ENCODE results near the gene CAPN11.

Gene CAPN11

DNA sequence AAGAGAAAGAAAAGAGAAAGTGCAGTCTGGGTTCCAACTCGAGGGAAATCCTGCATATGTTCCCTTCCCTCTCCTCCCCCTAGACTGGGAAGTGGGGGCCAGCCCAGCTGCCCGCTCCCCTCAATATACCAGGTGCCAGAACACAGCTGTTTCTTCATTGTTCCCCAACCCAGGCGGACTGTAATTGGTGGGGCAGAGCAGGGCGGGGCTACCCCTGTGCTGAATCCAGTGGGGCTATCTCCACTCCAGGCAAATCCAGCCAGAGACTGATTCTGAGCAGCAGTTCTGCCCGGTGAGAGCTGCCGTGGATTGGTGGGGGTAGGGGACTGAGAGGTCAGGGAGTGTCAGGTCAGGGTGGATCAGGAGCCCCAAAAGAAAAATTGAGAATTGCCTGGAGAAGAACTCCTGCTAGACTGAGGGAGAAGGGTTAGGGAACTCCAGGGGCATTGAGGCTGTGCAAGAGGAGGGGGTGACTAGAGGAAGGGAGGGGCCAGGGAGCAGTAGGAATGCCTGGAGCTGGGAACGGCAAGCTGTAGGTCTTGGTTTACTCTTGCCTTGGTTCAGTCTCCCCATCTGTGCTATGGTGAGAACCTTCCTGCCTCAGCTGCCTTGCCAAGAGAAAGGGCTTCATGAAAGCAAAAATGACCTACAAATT is 58.2 kb downstream of the CAPN11 start, which contains the start of gene MYMX:
Gene MYMX (plus strand): TSS at position 250 of the 655 bp plus-strand sequence. CDS start 546 bp downstream, outside the sequence.
- no peak within 1 kb of the TSS for H3K4me3 ChIP-seq (replicated peaks; ENCODE audit: insufficient read depth, low read length)
- TF ChIP-seq POLR2AphosphoS5 (IDR thresholded peaks at IDR 0.05; ENCODE audit: low read depth) (no peak), REST (IDR thresholded peaks at IDR 0.05; ENCODE audit: insufficient replicate concordance, low read depth) (no peak), GABPA (IDR thresholded peaks at IDR 0.05; ENCODE audit: low read depth) (no peak)
- TF ChIP-seq, protein P1, sequence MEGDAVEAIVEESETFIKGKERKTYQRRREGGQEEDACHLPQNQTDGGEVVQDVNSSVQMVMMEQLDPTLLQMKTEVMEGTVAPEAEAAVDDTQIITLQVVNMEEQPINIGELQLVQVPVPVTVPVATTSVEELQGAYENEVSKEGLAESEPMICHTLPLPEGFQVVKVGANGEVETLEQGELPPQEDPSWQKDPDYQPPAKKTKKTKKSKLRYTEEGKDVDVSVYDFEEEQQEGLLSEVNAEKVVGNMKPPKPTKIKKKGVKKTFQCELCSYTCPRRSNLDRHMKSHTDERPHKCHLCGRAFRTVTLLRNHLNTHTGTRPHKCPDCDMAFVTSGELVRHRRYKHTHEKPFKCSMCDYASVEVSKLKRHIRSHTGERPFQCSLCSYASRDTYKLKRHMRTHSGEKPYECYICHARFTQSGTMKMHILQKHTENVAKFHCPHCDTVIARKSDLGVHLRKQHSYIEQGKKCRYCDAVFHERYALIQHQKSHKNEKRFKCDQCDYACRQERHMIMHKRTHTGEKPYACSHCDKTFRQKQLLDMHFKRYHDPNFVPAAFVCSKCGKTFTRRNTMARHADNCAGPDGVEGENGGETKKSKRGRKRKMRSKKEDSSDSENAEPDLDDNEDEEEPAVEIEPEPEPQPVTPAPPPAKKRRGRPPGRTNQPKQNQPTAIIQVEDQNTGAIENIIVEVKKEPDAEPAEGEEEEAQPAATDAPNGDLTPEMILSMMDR (IDR thresholded peaks at IDR 0.05; ENCODE audit: insufficient read depth, low read length) = no peak
- H3K27me3 ChIP-seq (ENCODE audit: insufficient read depth, poor library complexity, severe bottlenecking) = no peaks in the 10 kb centered on the region
- no peak within 1 kb of the TSS for H3K27ac ChIP-seq (replicated peaks)
- DNase-seq (ENCODE audit: low read depth in 1 of 2, low spot score in 1 of 2) = no peak

GRCh38 chr6:44217332-44218143 is 58.9 kb downstream of the CAPN11 start:
- TF ChIP-seq GABPA (IDR thresholded peaks at IDR 0.05; ENCODE audit: low read depth) = no peak
- TF ChIP-seq SPI1 (IDR thresholded peaks at IDR 0.05; ENCODE audit: borderline replicate concordance, low read depth) = no peak
- no peak for TF ChIP-seq REST (IDR thresholded peaks at IDR 0.05; ENCODE audit: insufficient replicate concordance, low read depth)
- TF ChIP-seq, protein P1 (IDR thresholded peaks at IDR 0.05; ENCODE audit: insufficient read depth, low read length) = no peak
- TF ChIP-seq POLR2AphosphoS5 (IDR thresholded peaks at IDR 0.05; ENCODE audit: low read depth) = no peak
- no peaks in the 10 kb centered on the region for H3K27me3 ChIP-seq (ENCODE audit: insufficient read depth, poor library complexity, severe bottlenecking)
- H3K27ac ChIP-seq (replicated peaks) = no peak overlapping the region
- no peak overlapping the region for H3K4me3 ChIP-seq (replicated peaks; ENCODE audit: insufficient read depth, low read length)
- DNase-seq (ENCODE audit: low read depth in 1 of 2, low spot score in 1 of 2) = no peak

DNA sequence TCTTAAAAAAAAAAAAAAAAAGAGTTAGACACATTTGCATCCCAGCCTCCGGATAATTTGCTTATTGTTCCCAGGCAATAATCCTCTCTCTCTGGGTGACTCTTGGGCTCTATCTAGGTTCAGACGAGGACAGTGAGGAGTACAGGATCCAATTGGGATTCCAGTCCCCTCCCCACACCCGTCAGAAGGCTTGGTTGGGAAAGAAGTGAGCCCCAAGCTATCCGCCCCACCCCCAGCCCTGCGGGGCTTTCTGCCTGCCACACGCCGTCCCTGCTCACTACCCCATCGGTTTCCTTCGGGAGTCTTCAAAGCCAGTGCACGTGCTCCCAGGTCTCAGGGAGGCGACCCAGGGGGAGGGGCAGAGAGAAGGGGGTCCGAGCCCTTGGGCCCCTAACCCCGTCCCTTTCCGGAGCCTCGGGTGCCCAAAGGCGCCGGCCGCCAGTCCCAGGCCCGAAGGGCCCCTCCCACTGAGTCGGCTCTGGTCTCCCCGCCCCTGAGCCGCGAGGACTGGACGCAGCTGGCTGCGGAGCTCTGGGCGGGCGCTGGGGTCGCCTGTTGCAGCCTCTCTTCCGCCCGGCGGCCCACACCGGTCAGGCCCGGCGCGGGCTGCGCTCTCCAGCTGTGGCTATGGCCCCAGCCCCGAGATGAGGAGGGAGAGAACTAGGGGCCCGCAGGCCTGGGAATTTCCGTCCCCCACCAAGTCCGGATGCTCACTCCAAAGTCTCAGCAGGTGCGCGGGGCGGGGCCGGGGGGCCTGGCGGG is 60.6 kb downstream of the CAPN11 start:
- Histone ChIP-seq H3K4me3 (replicated peaks; ENCODE audit: insufficient read depth, low read length) (no peak overlapping the region), H3K27ac (replicated peaks) (no peak overlapping the region), H3K27me3 (ENCODE audit: insufficient read depth, poor library complexity, severe bottlenecking) (no peaks in the 10 kb centered on the region)
- TF ChIP-seq, protein P1 (IDR thresholded peaks at IDR 0.05; ENCODE audit: insufficient read depth, low read length) = no peak
- TF ChIP-seq REST (IDR thresholded peaks at IDR 0.05; ENCODE audit: insufficient replicate concordance, low read depth) = no peak
- TF ChIP-seq POLR2AphosphoS5 (IDR thresholded peaks at IDR 0.05; ENCODE audit: low read depth) = no peak
- no peak for TF ChIP-seq SPI1 (IDR thresholded peaks at IDR 0.05; ENCODE audit: borderline replicate concordance, low read depth)
- no peak for TF ChIP-seq GABPA (IDR thresholded peaks at IDR 0.05; ENCODE audit: low read depth)
- DNase-seq (ENCODE audit: low read depth in 1 of 2, low spot score in 1 of 2) = no peak

Data from HL-60 (cell line).